ENCODE measurements around the gene TOGARAM1. TPM values are rescaled to one million over a fixed set of nuclear protein-coding genes. Genes with fewer than 3 reads are reported as not detected.

The TOGARAM1 gene
- total RNA-seq, 1 donor: 27.1 TPM

DNA sequence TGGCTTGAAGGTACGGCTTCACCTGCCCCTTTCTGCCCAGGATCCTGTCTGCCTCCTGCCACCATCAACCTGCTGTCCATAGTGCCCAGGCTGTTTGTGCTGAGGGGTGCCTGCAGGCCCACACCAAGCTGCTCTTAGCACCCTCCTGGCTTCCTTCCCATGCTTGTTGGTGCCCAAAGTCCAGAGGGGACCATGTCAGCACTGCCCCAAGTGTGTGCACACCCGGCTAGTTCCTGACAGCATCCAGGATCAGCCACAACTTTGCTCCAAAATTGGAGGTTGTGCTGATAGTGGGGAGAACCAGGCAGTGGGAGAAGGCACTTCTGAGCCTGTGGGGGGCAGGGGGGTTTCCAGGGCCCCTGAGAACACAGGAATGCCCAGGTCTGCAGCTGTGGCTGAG is 77.4 kb downstream of the TOGARAM1 start:
- H2AFZ ChIP-seq (ENCODE audit: low read length): no peak overlapping the region
- no peaks in the 10 kb centered on the region for H3K4me1 ChIP-seq (ENCODE audit: insufficient read depth, low read length)
- no peak for DNase-seq (ENCODE audit: insufficient read length, low spot score, missing footprints)

GRCh38 chr14:45041641-45042040 is 79.7 kb downstream of the TOGARAM1 start:
- Histone ChIP-seq H3K36me3 (ENCODE audit: insufficient read depth, low read length) (peaks cover 4% of the 10 kb centered on the region), H3K9me3 (ENCODE audit: low read depth, low read length) (no peaks in the 10 kb centered on the region), H2AFZ (ENCODE audit: low read length) (no peak overlapping the region), H3K27ac (ENCODE audit: low read depth, low read length) (no peak overlapping the region), H3K4me1 (ENCODE audit: insufficient read depth, low read length) (no peaks in the 10 kb centered on the region), H3K4me3 (ENCODE audit: insufficient read depth, low read length) (no peak overlapping the region), H3K27me3 (ENCODE audit: insufficient read depth, low read length) (no peaks in the 10 kb centered on the region), H3K79me2 (ENCODE audit: insufficient read depth, low read length) (no peaks in the 10 kb centered on the region), H4K20me1 (ENCODE audit: insufficient read depth, low read length) (no peaks in the 10 kb centered on the region), H3K4me2 (ENCODE audit: insufficient read depth, low read length) (no peak overlapping the region)
- TF ChIP-seq, protein P1, sequence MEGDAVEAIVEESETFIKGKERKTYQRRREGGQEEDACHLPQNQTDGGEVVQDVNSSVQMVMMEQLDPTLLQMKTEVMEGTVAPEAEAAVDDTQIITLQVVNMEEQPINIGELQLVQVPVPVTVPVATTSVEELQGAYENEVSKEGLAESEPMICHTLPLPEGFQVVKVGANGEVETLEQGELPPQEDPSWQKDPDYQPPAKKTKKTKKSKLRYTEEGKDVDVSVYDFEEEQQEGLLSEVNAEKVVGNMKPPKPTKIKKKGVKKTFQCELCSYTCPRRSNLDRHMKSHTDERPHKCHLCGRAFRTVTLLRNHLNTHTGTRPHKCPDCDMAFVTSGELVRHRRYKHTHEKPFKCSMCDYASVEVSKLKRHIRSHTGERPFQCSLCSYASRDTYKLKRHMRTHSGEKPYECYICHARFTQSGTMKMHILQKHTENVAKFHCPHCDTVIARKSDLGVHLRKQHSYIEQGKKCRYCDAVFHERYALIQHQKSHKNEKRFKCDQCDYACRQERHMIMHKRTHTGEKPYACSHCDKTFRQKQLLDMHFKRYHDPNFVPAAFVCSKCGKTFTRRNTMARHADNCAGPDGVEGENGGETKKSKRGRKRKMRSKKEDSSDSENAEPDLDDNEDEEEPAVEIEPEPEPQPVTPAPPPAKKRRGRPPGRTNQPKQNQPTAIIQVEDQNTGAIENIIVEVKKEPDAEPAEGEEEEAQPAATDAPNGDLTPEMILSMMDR (IDR thresholded peaks at IDR 0.05; ENCODE audit: extremely low read depth, low read depth, low read length): no peak
- DNase-seq (ENCODE audit: insufficient read length, low spot score, missing footprints): no peak

More for the DNA sequence above, 77.4 kb downstream of the TOGARAM1 start:
- Histone ChIP-seq H4K20me1 (ENCODE audit: insufficient read depth, low read length) (no peaks in the 10 kb centered on the region), H3K79me2 (ENCODE audit: insufficient read depth, low read length) (no peaks in the 10 kb centered on the region), H3K4me3 (ENCODE audit: insufficient read depth, low read length) (no peak overlapping the region), H3K9me3 (ENCODE audit: low read depth, low read length) (no peaks in the 10 kb centered on the region), H3K4me2 (ENCODE audit: insufficient read depth, low read length) (no peak overlapping the region), H3K27ac (ENCODE audit: low read depth, low read length) (no peak overlapping the region), H3K36me3 (ENCODE audit: insufficient read depth, low read length) (no peaks in the 10 kb centered on the region), H3K27me3 (ENCODE audit: insufficient read depth, low read length) (no peaks in the 10 kb centered on the region)
- TF ChIP-seq, protein P1 (IDR thresholded peaks at IDR 0.05; ENCODE audit: extremely low read depth, low read depth, low read length): no peak

DNA sequence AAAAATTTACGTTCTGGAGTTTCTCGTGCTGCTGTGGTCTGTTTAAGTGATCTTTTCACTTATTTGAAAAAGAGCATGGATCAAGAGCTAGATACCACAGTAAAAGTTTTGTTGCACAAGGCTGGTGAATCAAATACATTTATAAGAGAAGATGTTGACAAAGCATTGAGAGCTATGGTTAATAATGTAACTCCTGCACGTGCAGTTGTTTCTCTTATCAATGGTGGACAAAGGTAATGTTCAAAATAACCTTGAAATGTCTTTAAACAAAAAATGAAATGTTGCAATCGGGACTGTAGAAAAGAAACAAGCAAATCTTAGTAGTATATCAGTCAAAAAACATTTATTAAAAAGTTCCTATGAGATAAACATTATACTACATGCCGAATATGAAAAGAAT is 82.6 kb downstream of the TOGARAM1 start:
- H3K36me3 ChIP-seq (ENCODE audit: insufficient read depth, low read length): peaks cover 6% of the 10 kb centered on the region
- H4K20me1 ChIP-seq (ENCODE audit: insufficient read depth, low read length): no peaks in the 10 kb centered on the region
- DNase-seq (ENCODE audit: insufficient read length, low spot score, missing footprints): no peak
- no peak overlapping the region for H3K27ac ChIP-seq (ENCODE audit: low read depth, low read length)
- H3K4me3 ChIP-seq (ENCODE audit: insufficient read depth, low read length): no peak overlapping the region
- no peaks in the 10 kb centered on the region for H3K9me3 ChIP-seq (ENCODE audit: low read depth, low read length)
- H3K79me2 ChIP-seq (ENCODE audit: insufficient read depth, low read length): no peaks in the 10 kb centered on the region
- TF ChIP-seq, protein P1 (IDR thresholded peaks at IDR 0.05; ENCODE audit: extremely low read depth, low read depth, low read length): no peak
- H3K27me3 ChIP-seq (ENCODE audit: insufficient read depth, low read length): no peaks in the 10 kb centered on the region
- no peak overlapping the region for H3K4me2 ChIP-seq (ENCODE audit: insufficient read depth, low read length)
- H3K4me1 ChIP-seq (ENCODE audit: insufficient read depth, low read length): no peaks in the 10 kb centered on the region
- H2AFZ ChIP-seq (ENCODE audit: low read length): no peak overlapping the region

- DNase-seq (ENCODE audit: insufficient read length, low spot score, missing footprints): no peak
- Histone ChIP-seq H4K20me1 (ENCODE audit: insufficient read depth, low read length) (no peaks in the 10 kb centered on the region), H3K27me3 (ENCODE audit: insufficient read depth, low read length) (no peaks in the 10 kb centered on the region), H3K4me3 (ENCODE audit: insufficient read depth, low read length) (no peak overlapping the region), H3K4me2 (ENCODE audit: insufficient read depth, low read length) (no peak overlapping the region), H3K4me1 (ENCODE audit: insufficient read depth, low read length) (no peaks in the 10 kb centered on the region), H3K36me3 (ENCODE audit: insufficient read depth, low read length) (peaks cover 11% of the 10 kb centered on the region), H3K79me2 (ENCODE audit: insufficient read depth, low read length) (no peaks in the 10 kb centered on the region), H3K27ac (ENCODE audit: low read depth, low read length) (no peak overlapping the region), H2AFZ (ENCODE audit: low read length) (no peak overlapping the region), H3K9me3 (ENCODE audit: low read depth, low read length) (no peaks in the 10 kb centered on the region)
- TF ChIP-seq, protein P1 (IDR thresholded peaks at IDR 0.05; ENCODE audit: extremely low read depth, low read depth, low read length): no peak
Measured at GRCh38 chr14:45048385-45048784, 86.4 kb downstream of the TOGARAM1 start.

Measured in osteoblast (primary cell).